Naive thymus-derived CD4-positive, alpha-beta T cell (primary cell): ENCODE data around the gene ENG. TPM values are rescaled to one million over a fixed set of nuclear protein-coding genes. Genes with fewer than 3 reads are reported as not detected.

Source experiments
- ATAC-seq: fragments of 150-1000 bp; cut with Tn5 transposase; 2 replicates; pipeline ENCODE4 v1.10.0; 2021; ENCODE audit warnings: mild to moderate bottlenecking, moderate library complexity
- CTCF ChIA-PET: fragments of 350-600 bp; sonication (Branson Sonifier 250); formaldehyde crosslinking; loops from one replicate; lab custom pipeline; 2021; ENCODE audit warnings: antibody characterized with exemption; lab: Charles Lee
- POLR2A ChIA-PET: fragments of 350-600 bp; sonication (Branson Sonifier 250); formaldehyde crosslinking; loops from one replicate; lab custom pipeline; 2021; ENCODE audit warnings: antibody characterized with exemption, inconsistent platforms; lab: Charles Lee
- DNase-seq, 9 donors: peaks; one replicate each; pipeline versions ENCODE4 v3.0.0 to v3.0.0-alpha.2; 2020 to 2022; ENCODE audit warnings: mixed read lengths in 1 of 9
- H3K27ac ChIP-seq: one replicate; pipeline ENCODE4 v1.7.0; 2013; ENCODE audit warnings: mild to moderate bottlenecking, low read depth, low read length, moderate library complexity
- H3K27me3 ChIP-seq, 2 donors: one replicate each; pipeline ENCODE4 v1.7.0; 2013; ENCODE audit warnings: low read length in 2 of 2, mild to moderate bottlenecking in 2 of 2, moderate library complexity in 2 of 2; ENCODE audit not compliant: control insufficient read depth in 2 of 2, insufficient read depth in 2 of 2
- H3K36me3 ChIP-seq, 3 experiments: 1 replicate in 2 of 3; 2 replicates in 1 of 3; pipeline ENCODE4 v1.7.0; 2013; ENCODE audit warnings: low read length in 3 of 3, mild to moderate bottlenecking in 3 of 3, moderate library complexity in 1 of 3; ENCODE audit not compliant: insufficient read depth in 3 of 3, control insufficient read depth in 2 of 3
- H3K4me1 ChIP-seq, 2 donors: one replicate each; pipeline ENCODE4 v1.7.0; 2013; ENCODE audit warnings: low read length in 2 of 2, mild to moderate bottlenecking in 2 of 2, moderate library complexity in 1 of 2; ENCODE audit not compliant: control insufficient read depth in 2 of 2, insufficient read depth in 2 of 2
- H3K4me3 ChIP-seq: 2 replicates; pipeline ENCODE4 v1.7.0; 2013; ENCODE audit warnings: mild to moderate bottlenecking, low read length
- H3K9me3 ChIP-seq, 3 experiments: 1 replicate in 2 of 3; 2 replicates in 1 of 3; pipeline ENCODE4 v1.7.0; 2013; ENCODE audit warnings: low read length in 3 of 3; ENCODE audit not compliant: control insufficient read depth in 2 of 3
- H3K27ac Mint-ChIP-seq, 9 donors: one replicate each; pipeline ENCODE4 v1.8.0; 2020 to 2022; ENCODE audit warnings: mixed read lengths in 9 of 9, mild to moderate bottlenecking in 8 of 9, moderate library complexity in 5 of 9, inconsistent platforms in 2 of 9
- H3K27me3 Mint-ChIP-seq, 5 donors: one replicate each; pipeline ENCODE4 v1.8.0; 2021 to 2022; ENCODE audit warnings: mixed read lengths in 5 of 5, mild to moderate bottlenecking in 1 of 5
- H3K36me3 Mint-ChIP-seq, 5 donors: one replicate each; pipeline ENCODE4 v1.8.0; 2020 to 2022; ENCODE audit warnings: mixed read lengths in 5 of 5, mild to moderate bottlenecking in 3 of 5, inconsistent platforms in 1 of 5
- H3K4me1 Mint-ChIP-seq, 7 donors: one replicate each; pipeline ENCODE4 v1.8.0; 2020 to 2022; ENCODE audit warnings: mixed read lengths in 7 of 7, mild to moderate bottlenecking in 3 of 7, inconsistent platforms in 1 of 7
- H3K4me3 Mint-ChIP-seq, 10 donors: one replicate each; pipeline ENCODE4 v1.8.0; 2020 to 2022; ENCODE audit warnings: mild to moderate bottlenecking in 10 of 10, mixed read lengths in 10 of 10, moderate library complexity in 6 of 10, inconsistent platforms in 2 of 10
- H3K9me3 Mint-ChIP-seq, 11 donors: one replicate each; pipeline ENCODE4 v1.8.0; 2020 to 2022; ENCODE audit warnings: mixed read lengths in 11 of 11, mild to moderate bottlenecking in 4 of 11, inconsistent platforms in 1 of 11, moderate library complexity in 1 of 11
- intact Hi-C, 2 donors: fragments of 100-400 bp; cut with micrococcal nuclease; formaldehyde crosslinking; loops; one replicate each; pipeline ENCODE4 v1.15.1; 2023
- polyA plus RNA-seq, 2 donors: library from polyadenylated mRNA; unstranded; fragments of 300-500 nt; fragmentation: Illumina TruSeq; gene quantifications; one replicate each; pipeline ENCODE4 v1.2.3, GENCODE V29; 2021
- total RNA-seq, 6 experiments: library from RNA in 5 of 6; stranded (reverse) in 5 of 6; gene quantifications; 1 replicate in 5 of 6; 2 replicates in 1 of 6; pipeline ENCODE4 v1.2.3 and lab custom pipeline; 2021 to 2026

Gene ENG
- total and polyA plus RNA-seq, 7 experiments from 2014 or later = 4.5 to 25.8 (median 11.2) TPM

- Mint-ChIP-seq H3K4me1 (peaks cover 12 to 19% (median 16%) of the 10 kb centered on the region in 7 donors), H3K27ac (peak overlapping the region in 1 of 9 donors; percentile 32), H3K36me3 (peaks cover 0 to 3% (median 0%) of the 10 kb centered on the region in 5 donors), H3K4me3 (no peak overlapping the region), H3K27me3 (no peaks in the 10 kb centered on the region), H3K9me3 (peaks cover 0 to 1% (median 0%) of the 10 kb centered on the region in 11 donors)
- ChIA-PET CTCF (interaction anchor here (0.6 to 3.3 kb wide), 35 partner anchors 9 to 1777 kb away, joined by 3 to 32 read pairs (median 4); partner anchors contain the start of genes CDK9, ENG and TOR2A), POLR2A (interaction anchor here (0.7 to 2.3 kb wide), 9 partner anchors 15 to 135 kb away, joined by 3 to 9 read pairs (median 4); partner anchors contain the start of genes CDK9, ENG and TOR2A)
- DNase-seq (peak; percentile 44 to 91 (median 62)), ATAC-seq (peak; percentile 85)
- H3K27ac ChIP-seq = no peak overlapping the region
- no peak overlapping the region for H3K4me3 ChIP-seq
- H3K27me3 ChIP-seq = no peaks in the 10 kb centered on the region
- peaks cover 12 to 13% of the 10 kb centered on the region in 2 donors for H3K4me1 ChIP-seq
- intact Hi-C loops = loop anchor here (1.0 to 5.0 kb wide), 9 partner anchors 38 to 279 kb away; partner anchors contain the start of genes CDK9 (in 2 of the 2), TOR2A (in 2 of the 2), FPGS (in 1 of the 2) and ST6GALNAC4 (in 1 of the 2)
- no peaks in the 10 kb centered on the region for H3K9me3 ChIP-seq
- peaks cover 0 to 7% (median 0%) of the 10 kb centered on the region in 3 experiments for H3K36me3 ChIP-seq
These were observed 15.1 kb upstream of the ENG start for GRCh38 chr9:127869310-127870152.

DNA sequence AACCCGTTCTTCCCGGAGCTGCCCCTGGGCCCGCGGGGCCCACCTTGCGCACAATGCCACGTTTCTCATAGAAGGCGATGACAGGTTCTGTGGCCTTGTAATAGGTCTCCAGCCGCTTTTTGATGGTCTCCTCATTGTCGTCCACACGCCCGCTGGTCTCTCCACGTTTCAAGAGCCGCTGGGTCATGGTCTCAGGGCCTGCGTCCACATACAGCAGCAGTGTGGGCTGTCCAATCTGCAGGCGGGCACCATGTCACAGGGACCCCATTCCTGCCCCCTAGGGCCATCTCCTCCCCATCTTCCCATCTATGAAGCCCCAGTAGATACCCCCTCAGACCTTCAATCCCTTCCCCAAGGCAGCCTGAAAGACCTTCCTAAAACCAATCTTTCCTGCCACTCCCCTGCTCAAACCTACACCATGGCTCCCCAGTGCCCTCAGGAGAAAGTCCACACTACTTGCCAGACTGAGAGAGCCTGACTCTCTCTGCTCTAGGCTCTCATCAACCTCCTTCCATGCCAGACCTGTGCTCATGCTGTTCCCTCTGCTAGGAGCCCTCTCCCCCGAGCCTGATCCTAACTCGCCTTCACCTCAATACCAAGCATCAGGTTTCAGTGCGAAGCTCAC is 13.9 kb upstream of the ENG start:
- ATAC-seq = no peak
- Histone ChIP-seq H3K4me3 (no peak overlapping the region), H3K36me3 (peaks cover 0 to 7% (median 0%) of the 10 kb centered on the region in 3 experiments), H3K27me3 (no peaks in the 10 kb centered on the region), H3K27ac (no peak overlapping the region), H3K4me1 (peaks cover 12 to 13% of the 10 kb centered on the region in 2 donors), H3K9me3 (no peaks in the 10 kb centered on the region)
- POLR2A ChIA-PET = interaction anchor here (2.3 kb wide), 1 partner anchor 83 kb away, joined by 7 read pairs; the partner anchor contains the start of gene CDK9
- peaks cover 0 to 3% (median 0%) of the 10 kb centered on the region in 5 donors for H3K36me3 Mint-ChIP-seq
- no peak overlapping the region for H3K4me3 Mint-ChIP-seq
- H3K9me3 Mint-ChIP-seq = peaks cover 0 to 1% (median 0%) of the 10 kb centered on the region in 11 donors
- peaks cover 13 to 21% (median 18%) of the 10 kb centered on the region in 7 donors for H3K4me1 Mint-ChIP-seq
- CTCF ChIA-PET = interaction anchor here (0.6 to 3.3 kb wide), 11 partner anchors 13 to 279 kb away, joined by 3 to 32 read pairs (median 5); partner anchors contain the start of genes CDK9, ENG and TOR2A
- no peaks in the 10 kb centered on the region for H3K27me3 Mint-ChIP-seq
- peak in 1 of 9 donors; percentile 1 for DNase-seq
- intact Hi-C loops = loop anchor here in 1 of 2 donors (2.0 to 5.0 kb wide), 3 partner anchors 39 to 278 kb away; partner anchors contain the start of gene FPGS
- H3K27ac Mint-ChIP-seq = peak overlapping the region in 1 of 9 donors; percentile 55

- H3K27me3 ChIP-seq = no peaks in the 10 kb centered on the region
- Mint-ChIP-seq H3K36me3 (peaks cover 0 to 3% (median 0%) of the 10 kb centered on the region in 5 donors), H3K27ac (no peak overlapping the region), H3K27me3 (no peaks in the 10 kb centered on the region), H3K9me3 (peaks cover 0 to 1% (median 0%) of the 10 kb centered on the region in 11 donors), H3K4me3 (no peak overlapping the region), H3K4me1 (peaks cover 14 to 28% (median 25%) of the 10 kb centered on the region in 7 donors)
- peaks cover 0 to 7% (median 0%) of the 10 kb centered on the region in 3 experiments for H3K36me3 ChIP-seq
- H3K4me3 ChIP-seq = no peak overlapping the region
- peaks cover 16 to 17% of the 10 kb centered on the region in 2 donors for H3K4me1 ChIP-seq
- no peak for DNase-seq
- ChIA-PET POLR2A (interaction anchor here (0.6 kb wide), 1 partner anchor 259 kb away, joined by 3 read pairs; no protein-coding TSS in a partner anchor), CTCF (interaction anchor here (0.6 kb wide), 1 partner anchor 132 kb away, joined by 3 read pairs; the partner anchor contains the start of gene TOR2A)
- intact Hi-C loops = loop anchor here in 1 of 2 donors (2.0 to 5.0 kb wide), 3 partner anchors 40 to 277 kb away; partner anchors contain the start of gene FPGS
- H3K27ac ChIP-seq = no peak overlapping the region
- no peaks in the 10 kb centered on the region for H3K9me3 ChIP-seq
- no peak for ATAC-seq
These were observed 13.2 kb upstream of the ENG start for GRCh38 chr9:127867356-127868277.

DNA sequence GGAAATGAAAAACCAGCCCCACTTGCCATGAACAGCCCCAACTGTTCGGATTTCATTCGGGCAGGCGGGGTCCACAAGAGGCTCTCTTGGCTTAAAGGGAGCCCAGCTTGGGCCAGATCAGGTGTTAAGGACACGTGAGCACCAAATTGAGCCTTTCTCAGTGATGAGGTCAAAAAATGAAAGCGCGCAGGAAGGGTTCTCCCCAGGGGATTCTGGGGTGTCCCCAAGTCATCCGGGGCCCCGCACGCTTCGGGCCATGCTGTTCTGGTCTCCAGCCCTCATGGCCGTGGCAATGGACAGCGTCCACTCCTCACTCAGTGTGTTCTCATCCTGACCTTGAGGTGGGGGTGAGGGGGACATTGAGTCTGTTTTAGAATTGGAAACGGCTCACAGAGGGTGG is 12.1 kb upstream of the ENG start:
- H3K4me3 ChIP-seq = no peak overlapping the region
- Mint-ChIP-seq H3K27me3 (no peaks in the 10 kb centered on the region), H3K4me3 (no peak overlapping the region), H3K9me3 (peaks cover 0 to 1% (median 0%) of the 10 kb centered on the region in 11 donors), H3K27ac (peak overlapping the region in 8 of 9 donors; percentile 21 to 84 (median 54)), H3K4me1 (peaks cover 16 to 39% (median 36%) of the 10 kb centered on the region in 7 donors), H3K36me3 (peaks cover 0 to 3% (median 0%) of the 10 kb centered on the region in 5 donors)
- DNase-seq (no peak), ATAC-seq (no peak)
- CTCF ChIA-PET = no interaction called here
- no peaks in the 10 kb centered on the region for H3K27me3 ChIP-seq
- H3K9me3 ChIP-seq = no peaks in the 10 kb centered on the region
- POLR2A ChIA-PET = interaction anchor here (1.5 kb wide), 1 partner anchor 22 kb away, joined by 4 read pairs; no protein-coding TSS in a partner anchor
- no peak overlapping the region for H3K27ac ChIP-seq
- H3K4me1 ChIP-seq = peaks cover 27 to 28% of the 10 kb centered on the region in 2 donors
- H3K36me3 ChIP-seq = peaks cover 0 to 7% (median 0%) of the 10 kb centered on the region in 3 experiments
- intact Hi-C loops = loop anchor here in 1 of 2 donors (5.0 kb wide), 2 partner anchors 41 to 64 kb away; partner anchors contain the start of gene FPGS

DNA sequence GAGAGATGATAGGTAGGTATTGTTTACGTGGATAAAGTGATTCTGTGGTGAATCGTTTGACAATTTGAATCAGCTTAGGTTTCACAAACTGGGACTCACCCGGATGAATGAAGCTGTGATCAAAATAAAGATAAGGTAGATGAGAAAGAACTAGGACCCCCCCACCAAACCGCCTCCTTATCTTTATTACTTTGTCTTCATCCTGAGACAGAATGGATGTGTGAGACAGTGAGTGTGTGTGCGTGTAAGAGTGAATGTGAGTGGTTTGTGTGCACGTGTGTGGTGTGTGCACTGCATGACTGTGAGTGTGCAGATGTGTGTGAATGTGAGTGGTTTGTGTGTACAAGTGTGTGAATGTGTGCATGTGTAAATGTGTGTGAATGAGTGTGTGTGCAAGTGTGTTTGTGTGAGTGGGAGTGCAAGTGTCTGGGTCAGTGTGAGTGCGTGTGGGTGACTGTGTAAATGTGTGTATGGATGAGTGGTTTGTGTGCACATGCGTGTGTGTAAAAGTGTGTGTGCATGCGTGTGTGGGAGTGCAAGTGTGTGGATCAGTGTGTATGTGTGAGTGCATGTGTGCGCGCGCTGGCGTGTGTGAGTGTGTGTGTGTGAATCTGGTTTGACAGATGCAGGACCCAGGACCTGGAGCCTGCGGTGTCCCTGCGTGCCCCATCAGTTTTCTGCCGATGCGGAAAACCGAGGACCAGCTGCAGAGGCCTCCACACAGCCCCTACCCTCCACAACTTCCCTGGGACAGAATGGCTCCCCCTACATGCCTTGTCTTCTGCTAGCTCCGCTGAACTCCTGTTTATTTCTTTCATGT is 11.4 kb upstream of the ENG start:
- POLR2A ChIA-PET = interaction anchor here (0.6 to 1.8 kb wide), 4 partner anchors 11 to 226 kb away, joined by 3 to 10 read pairs (median 4); partner anchors contain the start of gene ENG
- Histone ChIP-seq H3K27me3 (no peaks in the 10 kb centered on the region), H3K4me1 (peaks cover 34 to 35% of the 10 kb centered on the region in 2 donors), H3K27ac (peak overlapping the region; percentile 57), H3K9me3 (no peaks in the 10 kb centered on the region), H3K36me3 (peaks cover 0 to 7% (median 0%) of the 10 kb centered on the region in 3 experiments), H3K4me3 (no peak overlapping the region)
- peaks cover 0 to 3% (median 0%) of the 10 kb centered on the region in 5 donors for H3K36me3 Mint-ChIP-seq
- H3K4me1 Mint-ChIP-seq = peaks cover 22 to 46% (median 43%) of the 10 kb centered on the region in 7 donors
- intact Hi-C loops = loop anchor here in 1 of 2 donors (1.0 to 5.0 kb wide), 4 partner anchors 12 to 131 kb away; partner anchors contain the start of genes ENG, FPGS and TOR2A
- peak overlapping the region; percentile 21 to 90 (median 57) for H3K27ac Mint-ChIP-seq
- peaks cover 0 to 1% (median 0%) of the 10 kb centered on the region in 11 donors for H3K9me3 Mint-ChIP-seq
- CTCF ChIA-PET = interaction anchor here (0.9 to 1.7 kb wide), 3 partner anchors 45 to 82 kb away, joined by 3 to 4 read pairs (median 3); no protein-coding TSS in a partner anchor
- H3K27me3 Mint-ChIP-seq = no peaks in the 10 kb centered on the region
- DNase-seq (peak in 7 of 9 donors; percentile 33 to 62 (median 59)), ATAC-seq (peak; percentile 41)
- H3K4me3 Mint-ChIP-seq = peak overlapping the region in 4 of 10 donors; percentile 1 to 14 (median 6)
